Endothelial cell of umbilical vein (primary cell): ENCODE results near the gene LRRIQ4. TPM values are rescaled to one million over a fixed set of nuclear protein-coding genes. Genes with fewer than 3 reads are reported as not detected.

Source experiments
- BruUV-seq: library from RNA; stranded (reverse); fragments of 400-500 nt; replicated peaks from 2 replicates; lab custom pipeline; 2021; lab: Mats Ljungman, UMichigan
- CTCF ChIA-PET: fragments of 300-600, 350-600 bp; sonication (Branson Sonifier 250); formaldehyde crosslinking; loops from one replicate; lab custom pipeline; 2021; ENCODE audit warnings: antibody characterized with exemption, inconsistent platforms; lab: Charles Lee
- POLR2A ChIA-PET: fragments of 300-600, 350-600 bp; sonication (Branson Sonifier 250); formaldehyde crosslinking; loops from one replicate; lab custom pipeline; 2021; ENCODE audit warnings: antibody characterized with exemption, inconsistent platforms; lab: Charles Lee
- DNase-seq: peaks from one replicate; pipeline ENCODE4 v3.0.0-alpha.2; 2011; ENCODE audit warnings: low read depth, low spot score
- FAIRE-seq: peaks from 2 replicates; lab custom pipeline; 2011; peaks lifted over from hg19 to GRCh38; lab: Jason Lieb, UNC
- H2AFZ ChIP-seq: 2 replicates; pipeline ENCODE4 v1.6.0; 2012; ENCODE audit warnings: low read depth, low read length, control low read depth, inconsistent platforms
- H3K27ac ChIP-seq: 2 replicates; pipeline ENCODE4 v1.5.1; 2011; ENCODE audit warnings: low read depth, mild to moderate bottlenecking, control low read depth, low read length, moderate library complexity; ENCODE audit not compliant: insufficient read depth
- H3K27me3 ChIP-seq, 2 experiments: 2 replicates each; pipeline versions ENCODE4 v1.6.0 to v1.6.1; 2011; ENCODE audit warnings: low read length in 2 of 2, mixed read lengths in 1 of 2; ENCODE audit not compliant: control insufficient read depth in 2 of 2, insufficient read depth in 2 of 2
- H3K36me3 ChIP-seq, 2 experiments: 2 replicates in 1 of 2; 3 replicates in 1 of 2; pipeline ENCODE4 v1.5.1; 2011; ENCODE audit warnings: low read length in 2 of 2, mild to moderate bottlenecking in 1 of 2, moderate library complexity in 1 of 2; ENCODE audit not compliant: control insufficient read depth in 2 of 2, insufficient read depth in 2 of 2; ENCODE audit errors: extremely low read depth in 1 of 2
- H3K4me1 ChIP-seq: 3 replicates; pipeline ENCODE4 v1.5.1; 2011; ENCODE audit warnings: mild to moderate bottlenecking, low read length; ENCODE audit not compliant: control insufficient read depth, insufficient read depth; ENCODE audit errors: extremely low read depth
- H3K4me2 ChIP-seq: 2 replicates; pipeline ENCODE4 v1.6.1; 2011; ENCODE audit warnings: low read length, control low read depth, mixed read lengths; ENCODE audit not compliant: insufficient read depth
- H3K4me3 ChIP-seq, 3 experiments: fragments of 200-600 bp in 1 of 3; sonication (generic), shearing (Covaris generic) in 1 of 3; replicated peaks in 1 of 3; 2 replicates each; pipeline ENCODE4 v1.5.1; 2011 to 2016; ENCODE audit warnings: control low read depth in 3 of 3, low read length in 3 of 3, mild to moderate bottlenecking in 2 of 3, inconsistent platforms in 1 of 3, low read depth in 1 of 3, moderate library complexity in 1 of 3; ENCODE audit not compliant: insufficient read depth in 1 of 3
- H3K79me2 ChIP-seq: 2 replicates; pipeline ENCODE4 v1.6.0; 2012; ENCODE audit warnings: low read length, inconsistent platforms; ENCODE audit not compliant: control insufficient read depth, insufficient read depth
- H3K9ac ChIP-seq: replicated peaks from 2 replicates; pipeline ENCODE3; 2011; ENCODE audit warnings: low read length, control low read depth; ENCODE audit not compliant: insufficient read depth; ENCODE audit errors: extremely low read depth
- H3K9me1 ChIP-seq: replicated peaks from 3 replicates; pipeline ENCODE4 v1.6.0; 2011; ENCODE audit warnings: mild to moderate bottlenecking, low read length; ENCODE audit not compliant: control insufficient read depth, insufficient read depth; ENCODE audit errors: extremely low read depth
- H3K9me3 ChIP-seq: replicated peaks from 2 replicates; pipeline ENCODE4 v1.5.1; 2012; ENCODE audit warnings: low read length, inconsistent platforms; ENCODE audit not compliant: control insufficient read depth, insufficient read depth
- H4K20me1 ChIP-seq: replicated peaks from 2 replicates; pipeline ENCODE3; 2011; ENCODE audit warnings: mild to moderate bottlenecking, low read length; ENCODE audit not compliant: control insufficient read depth, insufficient read depth; ENCODE audit errors: extremely low read depth
- CTCF ChIP-seq, 2 donors: IDR thresholded peaks; 1 replicate in 1 of 2; 2 replicates in 1 of 2; pipeline ENCODE4 v1.5.1; 2011; ENCODE audit warnings: low read length in 2 of 2, mild to moderate bottlenecking in 2 of 2, moderate library complexity in 2 of 2, control low read depth in 1 of 2, inconsistent platforms in 1 of 2, low read depth in 1 of 2; ENCODE audit not compliant: insufficient read depth in 1 of 2; ENCODE audit errors: extremely low read depth in 1 of 2
- EZH2 ChIP-seq: IDR thresholded peaks from 2 replicates; pipeline ENCODE4 v1.6.1; 2012; ENCODE audit warnings: borderline replicate concordance, low read depth, mild to moderate bottlenecking, moderate library complexity, low read length, inconsistent platforms; ENCODE audit not compliant: severe bottlenecking
- FOS ChIP-seq: IDR thresholded peaks from 2 replicates; pipeline ENCODE4 v1.6.1; 2011; ENCODE audit warnings: mild to moderate bottlenecking, low read length, moderate library complexity, borderline replicate concordance; ENCODE audit not compliant: insufficient read depth
- GATA2 ChIP-seq: IDR thresholded peaks from 2 replicates; pipeline ENCODE4 v1.7.0; 2011; ENCODE audit warnings: low read depth, mild to moderate bottlenecking, moderate library complexity, mixed read lengths, low read length; ENCODE audit not compliant: insufficient read length, insufficient read depth
- JUN ChIP-seq: IDR thresholded peaks from 2 replicates; pipeline ENCODE4 v1.6.1; 2011; ENCODE audit warnings: borderline replicate concordance, low read depth; ENCODE audit not compliant: insufficient read length, insufficient read depth
- MAX ChIP-seq: IDR thresholded peaks from 2 replicates; pipeline ENCODE4 v1.6.1; 2011; ENCODE audit not compliant: insufficient read depth, insufficient read length
- MYC ChIP-seq: IDR thresholded peaks from one replicate; pipeline ENCODE4 v1.6.1; 2011; ENCODE audit warnings: mild to moderate bottlenecking, low read depth, low read length
- POLR2A ChIP-seq: IDR thresholded peaks from 2 replicates; pipeline ENCODE4 v1.6.1; 2012; ENCODE audit warnings: low read depth, mild to moderate bottlenecking, control low read depth, low read length
- POLR2AphosphoS5 ChIP-seq: IDR thresholded peaks from 2 replicates; pipeline ENCODE4 v1.6.1; 2012; ENCODE audit warnings: low read depth, mild to moderate bottlenecking, control low read depth, low read length, moderate library complexity; ENCODE audit not compliant: insufficient read depth
- dilution Hi-C: fragments of 300-500 bp; cut with MboI; formaldehyde crosslinking; loops from one replicate; pipeline ENCODE4 v1.15.0; 2019; ENCODE audit warnings: low sequenced_read_pairs; ENCODE audit not compliant: extremely low pct_ligation_motif_present
- intact Hi-C: fragments of 100-400 bp; cut with micrococcal nuclease; formaldehyde crosslinking; loops from one replicate; pipeline ENCODE4 v1.10.0; 2022
- polyA plus RNA-seq, 4 experiments: library from polyadenylated mRNA; depleted of rRNA in 3 of 4; stranded (reverse) in 3 of 4; unstranded in 1 of 4; fragments of >200 nt; gene quantifications; 2 replicates each; pipeline versions ENCODE4 v1.2.1 to v1.2.3, GENCODE V29; 2011 to 2012; ENCODE audit warnings: missing spikeins in 1 of 4
- total RNA-seq: library from RNA; stranded (reverse); gene quantifications from 2 replicates; pipeline ENCODE4 v1.2.3, GENCODE V29; 2021

The LRRIQ4 gene
- total and polyA plus RNA-seq, 2 donors (not counting 3 experiments of a cell fraction or from before 2014, with no cell fraction given): 0.04 TPM; not detected in 1

GRCh38 chr3:169868369-169868768 is 55.7 kb downstream of the LRRIQ4 start:
- ChIA-PET POLR2A (no interaction called here), CTCF (interaction anchor here (0.6 kb wide), 1 partner anchor 123 kb away, joined by 3 read pairs; no protein-coding TSS in a partner anchor)
- DNase-seq (no peak), FAIRE-seq (no peak)
- H3K9me1 ChIP-seq: no peaks in the 10 kb centered on the region
- H3K27me3 ChIP-seq: peaks cover 4 to 7% of the 10 kb centered on the region in 2 experiments
- H3K9me3 ChIP-seq: no peaks in the 10 kb centered on the region
- H3K36me3 ChIP-seq: no peaks in the 10 kb centered on the region
- no peak for TF ChIP-seq CTCF (IDR thresholded peaks at IDR 0.05; ENCODE audit: extremely low read depth in 1 of 2, insufficient read depth in 1 of 2, low read depth in 1 of 2, low read length in 2 of 2)
- no peak for TF ChIP-seq MAX
- no peak for TF ChIP-seq EZH2
- TF ChIP-seq MYC: no peak
- TF ChIP-seq GATA2: no peak
- TF ChIP-seq POLR2AphosphoS5: no peak
- no peak for TF ChIP-seq FOS
- no peak for TF ChIP-seq POLR2A
- TF ChIP-seq JUN: no peak
- H3K79me2 ChIP-seq: no peaks in the 10 kb centered on the region
- H4K20me1 ChIP-seq: no peaks in the 10 kb centered on the region
- intact Hi-C loops: loop anchor here (10.0 kb wide), 2 partner anchors 316 to 506 kb away; partner anchors contain the start of gene PHC3
- no peaks in the 10 kb centered on the region for H3K4me1 ChIP-seq
- H3K4me2 ChIP-seq: no peak overlapping the region
- no TSS peak for BruUV-seq
- no peak overlapping the region for H3K9ac ChIP-seq
- dilution Hi-C loops: no loop called here
- H3K27ac ChIP-seq: no peak overlapping the region
- H2AFZ ChIP-seq: no peak overlapping the region
- no peak overlapping the region for H3K4me3 ChIP-seq
